ENCODE results near the gene PCDHGA1.
A peak's percentile ranks its signal among the peaks of the same experiment; 100 is the strongest.
"Not testable (repeated sequence)": the region's sequence is repeated elsewhere in the genome, so short reads cannot be mapped to it uniquely, and the experiment has no call there.

Gene PCDHGA1

GRCh38 chr5:141330299-141331080 lies at the start of gene PCDHGA1:
Gene PCDHGA1, plus strand, starts transcription at chr5:141330514.
- peak; percentile 70 for DNase-seq (ENCODE audit: low read depth)

GRCh38 chr5:141298376-141298775 lies 31.9 kb upstream of the PCDHGA1 start:
- DNase-seq (ENCODE audit: low read depth) = no peak
- TF ChIP-seq CTCF (conservative IDR thresholded peaks at IDR 0.05; ENCODE audit: low read length) = no peak
- no peak overlapping the region for H3K4me3 ChIP-seq (ENCODE audit: low read length)

More at GRCh38 chr5:141330299-141331080, at the start of gene PCDHGA1:
- TF ChIP-seq CTCF (conservative IDR thresholded peaks at IDR 0.05; ENCODE audit: low read length) = peak; percentile 72
- H3K4me3 ChIP-seq (ENCODE audit: low read length) = peak within 1 kb of the TSS; percentile 62

GRCh38 chr5:141303756-141304155 lies 26.6 kb upstream of the PCDHGA1 start, which contains the start of gene SLC25A2:
Gene SLC25A2, minus strand, starts transcription at chr5:141304049. Its CDS starts 184 bp downstream, at chr5:141303865.
- no peak for TF ChIP-seq CTCF (conservative IDR thresholded peaks at IDR 0.05; ENCODE audit: low read length)
- DNase-seq (ENCODE audit: low read depth) = no peak
- no peak within 1 kb of the TSS for H3K4me3 ChIP-seq (ENCODE audit: low read length)

GRCh38 chr5:141306630-141307029 lies 23.7 kb upstream of the PCDHGA1 start:
- no peak for TF ChIP-seq CTCF (conservative IDR thresholded peaks at IDR 0.05; ENCODE audit: low read length)
- no peak for DNase-seq (ENCODE audit: low read depth)
- no peak overlapping the region for H3K4me3 ChIP-seq (ENCODE audit: low read length)

GRCh38 chr5:141313711-141314110 lies 16.6 kb upstream of the PCDHGA1 start:
- H3K4me3 ChIP-seq (ENCODE audit: low read length) = no peak overlapping the region
- no peak for TF ChIP-seq CTCF (conservative IDR thresholded peaks at IDR 0.05; ENCODE audit: low read length)
- no peak for DNase-seq (ENCODE audit: low read depth)

- H3K4me3 ChIP-seq (ENCODE audit: low read length); DNase-seq (ENCODE audit: low read depth): not testable (repeated sequence)
These were observed 13.4 kb upstream of the PCDHGA1 start for GRCh38 chr5:141316963-141317362.

GRCh38 chr5:141319202-141319601 lies 11.1 kb upstream of the PCDHGA1 start:
- H3K4me3 ChIP-seq (ENCODE audit: low read length) = no peak overlapping the region
- no peak for DNase-seq (ENCODE audit: low read depth)

More at GRCh38 chr5:141319202-141319601, 11.1 kb upstream of the PCDHGA1 start:
- TF ChIP-seq CTCF (conservative IDR thresholded peaks at IDR 0.05; ENCODE audit: low read length) = no peak
